SK-N-MC (cell line): ENCODE measurements around the gene TMEM145.

ENCODE experiments used
- EZH2 ChIP-seq: fragments of 200-600 bp; sonication (generic); IDR thresholded peaks from one replicate; pipeline ENCODE4 v1.6.1; 2017; ENCODE audit warnings: antibody characterized with exemption
- FOXP2 ChIP-seq: optimal IDR thresholded peaks from 2 replicates; pipeline ENCODE3; 2011; ENCODE audit warnings: mild to moderate bottlenecking, moderate library complexity; ENCODE audit not compliant: insufficient read depth; ENCODE audit errors: extremely low read length, control extremely low read depth
- POLR2AphosphoS5 ChIP-seq: IDR thresholded peaks from 2 replicates; pipeline ENCODE4 v1.6.1; 2012; ENCODE audit warnings: mild to moderate bottlenecking, low read depth, low read length, borderline replicate concordance

DNA sequence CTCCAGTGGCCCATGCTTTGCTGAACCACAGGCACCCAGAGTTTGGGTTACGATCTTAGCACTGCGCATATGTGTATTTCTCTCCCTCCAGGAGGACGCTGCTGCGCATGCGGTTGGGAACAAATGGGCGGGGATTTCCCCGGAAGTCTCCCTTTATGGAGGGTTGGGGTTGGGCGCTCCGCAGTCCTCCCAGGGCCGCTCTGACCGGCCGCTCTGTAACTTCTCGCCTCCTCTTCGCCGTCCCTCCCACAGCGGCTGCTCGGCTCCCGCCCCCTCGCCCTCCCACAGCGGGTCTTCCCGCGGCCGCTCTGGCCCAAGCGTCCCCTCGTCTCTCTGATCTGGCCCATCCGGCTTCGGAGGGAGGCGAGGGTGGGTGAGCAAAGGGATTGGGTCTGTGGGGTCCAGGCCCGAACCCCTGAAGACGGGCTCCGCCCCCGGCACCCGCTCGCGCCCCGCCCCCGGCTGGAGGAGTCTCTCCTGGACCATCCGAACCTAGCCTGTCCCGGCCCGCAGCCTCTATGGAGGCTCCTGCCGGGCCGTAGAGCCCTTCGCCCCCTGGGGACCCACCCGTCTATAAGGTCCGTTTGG, 12.3 kb downstream of the TMEM145 start, which contains the start of gene MEGF8:
- TF ChIP-seq EZH2 (no peak), POLR2AphosphoS5 (peak; percentile 78), FOXP2 (no peak)
